ENCODE results near the gene FOXC1. TPM values are rescaled to one million over a fixed set of nuclear protein-coding genes. Genes with fewer than 3 reads are reported as not detected.

Gene FOXC1
- total and polyA plus RNA-seq, 2 of the 13 experiments (the other 11 are each of a cell fraction or from before 2014, with no cell fraction given), result 0.44 to 0.55 TPM

- TF ChIP-seq ZNF276 (CRISPR knock-in tag; IDR thresholded peaks at IDR 0.05; ENCODE audit: low read depth) (no peak), ADNP (CRISPR knock-in tag; IDR thresholded peaks at IDR 0.05) (no peak), KDM5B (CRISPR knock-in tag; IDR thresholded peaks at IDR 0.05; ENCODE audit: borderline replicate concordance) (no peak), ZNF331 (CRISPR knock-in tag; IDR thresholded peaks at IDR 0.05) (no peak), IRF9 (CRISPR knock-in tag; IDR thresholded peaks at IDR 0.05; ENCODE audit: borderline replicate concordance) (no peak), ZBTB34 (CRISPR knock-in tag; IDR thresholded peaks at IDR 0.05) (0 out of 2 replicates have a peak, but pooled peaks have one; percentile 22), ZNF34 (CRISPR knock-in tag; IDR thresholded peaks at IDR 0.05; ENCODE audit: borderline replicate concordance) (no peak), HBP1 (CRISPR knock-in tag; IDR thresholded peaks at IDR 0.05; ENCODE audit: low read depth) (no peak), ZNF296 (CRISPR knock-in tag; conservative IDR thresholded peaks at IDR 0.05) (no peak), DR1 (CRISPR knock-in tag; IDR thresholded peaks at IDR 0.05) (no peak), ZNF674 (CRISPR knock-in tag; IDR thresholded peaks at IDR 0.05; ENCODE audit: low read depth) (no peak), SOX6 (IDR thresholded peaks at IDR 0.05) (no peak), SOX6 (CRISPR knock-in tag; IDR thresholded peaks at IDR 0.05) (peak; percentile 23; the same call in 1 of the 2 replicates), SP1 (IDR thresholded peaks at IDR 0.05) (no peak), SP1 (CRISPR knock-in tag; IDR thresholded peaks at IDR 0.05) (no peak), RXRB (CRISPR knock-in tag; IDR thresholded peaks at IDR 0.05; ENCODE audit: borderline replicate concordance) (no peak), ZMYM3 (CRISPR knock-in tag; IDR thresholded peaks at IDR 0.05) (no peak)
Observed at GRCh38 chr6:1589208-1589607, 20.5 kb upstream of the FOXC1 start (continued).

All from HepG2 (cell line).